ENCODE measurements around the gene EFEMP2. TPM values are rescaled to one million over a fixed set of nuclear protein-coding genes. Genes with fewer than 3 reads are reported as not detected.

EFEMP2 gene
- polyA plus RNA-seq, 1 experiment, result 497 TPM

GRCh38 chr11:65860278-65861164 is 12.1 kb downstream of the EFEMP2 start, which contains the start of gene MUS81:
TSS of gene MUS81 (plus strand) at chr11:65860433. CDS start at chr11:65860754, 321 bp downstream.
- Histone ChIP-seq H3K27me3 (ENCODE audit: control insufficient read depth, insufficient read depth, low read length) (no peaks in the 10 kb centered on the region), H3K4me3 (ENCODE audit: low read depth, low read length) (peak within 1 kb of the TSS; percentile 93), H3K36me3 (ENCODE audit: control insufficient read depth, insufficient read depth, low read length) (peaks cover 33% of the 10 kb centered on the region)
- peak; percentile 78 for DNase-seq (ENCODE audit: low read depth)
- CTCF ChIA-PET, result interaction anchor here (0.6 to 4.5 kb wide), 22 partner anchors 10 to 922 kb away, joined by 3 to 70 read pairs (median 4); partner anchors contain the start of genes CCDC85B, EFEMP2, FIBP and KAT5
- peak; percentile 93 for TF ChIP-seq CTCF (IDR thresholded peaks at IDR 0.05; ENCODE audit: insufficient read depth, low read depth, low read length)
- POLR2A ChIA-PET, result interaction anchor here (0.6 to 1.2 kb wide), 5 partner anchors 11 to 184 kb away, joined by 3 to 7 read pairs (median 3); no protein-coding TSS in a partner anchor

- Histone ChIP-seq H3K27me3 (ENCODE audit: control insufficient read depth, insufficient read depth, low read length) (no peaks in the 10 kb centered on the region), H3K36me3 (ENCODE audit: control insufficient read depth, insufficient read depth, low read length) (peaks cover 35% of the 10 kb centered on the region), H3K4me3 (ENCODE audit: low read depth, low read length) (peak overlapping the region; percentile 93)
- DNase-seq (ENCODE audit: low read depth), result no peak
- TF ChIP-seq CTCF (IDR thresholded peaks at IDR 0.05; ENCODE audit: insufficient read depth, low read depth, low read length), result no peak
- POLR2A ChIA-PET, result interaction anchor here (0.5 to 1.2 kb wide), 9 partner anchors 11 to 584 kb away, joined by 3 to 16 read pairs (median 4); partner anchors contain the start of genes BANF1 and FIBP
- CTCF ChIA-PET, result interaction anchor here (0.6 to 4.5 kb wide), 24 partner anchors 10 to 921 kb away, joined by 3 to 70 read pairs (median 4); partner anchors contain the start of genes CCDC85B, EFEMP2, FIBP and KAT5
Measured at GRCh38 chr11:65859812-65860277, 12.8 kb downstream of the EFEMP2 start.

GRCh38 chr11:65859095-65859811 is 13.3 kb downstream of the EFEMP2 start:
- peak overlapping the region; percentile 93 for H3K4me3 ChIP-seq (ENCODE audit: low read depth, low read length)
- POLR2A ChIA-PET, result interaction anchor here (0.5 to 1.2 kb wide), 7 partner anchors 12 to 585 kb away, joined by 3 to 16 read pairs (median 5); partner anchors contain the start of genes BANF1 and FIBP
- peak; percentile 17; the same call in 1 of the 2 replicates for TF ChIP-seq CTCF (IDR thresholded peaks at IDR 0.05; ENCODE audit: insufficient read depth, low read depth, low read length)
- peak; percentile 87 for DNase-seq (ENCODE audit: low read depth)
- H3K27me3 ChIP-seq (ENCODE audit: control insufficient read depth, insufficient read depth, low read length), result no peaks in the 10 kb centered on the region
- CTCF ChIA-PET, result interaction anchor here (0.8 to 4.5 kb wide), 22 partner anchors 9 to 261 kb away, joined by 3 to 70 read pairs (median 5); partner anchors contain the start of genes CCDC85B, EFEMP2, FIBP and KAT5
- peaks cover 35% of the 10 kb centered on the region for H3K36me3 ChIP-seq (ENCODE audit: control insufficient read depth, insufficient read depth, low read length)

GRCh38 chr11:65858681-65859087 is 13.9 kb downstream of the EFEMP2 start:
- peak overlapping the region; percentile 54 for H3K4me3 ChIP-seq (ENCODE audit: low read depth, low read length)
- no peak for TF ChIP-seq CTCF (IDR thresholded peaks at IDR 0.05; ENCODE audit: insufficient read depth, low read depth, low read length)
- H3K36me3 ChIP-seq (ENCODE audit: control insufficient read depth, insufficient read depth, low read length), result peaks cover 34% of the 10 kb centered on the region
- CTCF ChIA-PET, result interaction anchor here (1.0 to 4.5 kb wide), 6 partner anchors 13 to 130 kb away, joined by 3 to 70 read pairs (median 6); partner anchors contain the start of genes CCDC85B, EFEMP2 and FIBP
- no peaks in the 10 kb centered on the region for H3K27me3 ChIP-seq (ENCODE audit: control insufficient read depth, insufficient read depth, low read length)
- POLR2A ChIA-PET, result interaction anchor here (0.5 to 1.0 kb wide), 6 partner anchors 13 to 440 kb away, joined by 3 to 11 read pairs (median 4); partner anchors contain the start of genes CCDC85B and LTBP3
- DNase-seq (ENCODE audit: low read depth), result no peak

Data from BJ (cell line).